HG02588 (cell line): ENCODE results near the gene TP63.
A peak's percentile ranks its signal among the peaks of the same experiment; 100 is the strongest.
"Not testable (repeated sequence)": the region's sequence is repeated elsewhere in the genome, so short reads cannot be mapped to it uniquely, and the experiment has no call there.

Source experiments
- ATAC-seq: cut with Tn5 transposase; IDR thresholded peaks from one replicate; pipeline ENCODE4 v1.9.1; 2021; ENCODE audit warnings: mild to moderate bottlenecking, moderate library complexity; ENCODE audit not compliant: unreplicated experiment

The TP63 gene

DNA sequence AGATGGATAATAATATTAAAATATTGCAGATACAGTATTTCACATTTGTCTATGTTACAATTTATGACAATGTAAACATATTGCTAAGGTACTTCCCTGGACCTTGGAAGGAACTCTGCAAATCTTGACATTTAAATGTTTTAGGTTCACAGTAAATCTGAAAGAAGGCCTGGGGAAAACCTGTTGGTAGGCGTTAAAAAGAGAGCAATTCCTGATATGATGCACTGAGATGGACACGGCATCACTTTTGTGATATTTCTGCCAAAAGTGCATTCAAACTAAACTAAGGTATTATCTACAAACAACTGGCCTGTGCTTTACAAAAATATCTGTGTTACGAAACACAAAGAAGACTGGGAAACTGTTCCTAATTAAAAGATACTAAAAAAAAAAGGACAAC is 6.1 kb upstream of the TP63 start:
- ATAC-seq = peak; percentile 76

DNA sequence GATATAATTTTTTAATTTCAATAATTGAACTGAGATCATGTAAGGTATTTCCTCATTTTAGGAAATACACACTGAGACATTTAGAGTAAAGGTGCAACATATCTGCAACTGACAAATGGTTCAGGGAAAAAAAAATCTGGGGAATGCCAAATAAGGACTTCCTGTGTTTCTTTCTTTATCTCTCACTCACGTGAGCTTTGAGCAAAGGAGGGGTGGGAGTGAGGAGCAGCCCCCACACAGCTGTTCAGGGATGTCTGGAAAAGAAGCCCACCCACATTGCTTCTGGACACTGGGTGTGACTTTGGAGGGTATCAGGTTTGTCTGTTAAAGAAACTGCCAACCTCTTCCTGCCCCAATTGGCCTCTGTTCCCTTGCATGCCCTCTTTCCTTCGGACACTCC is 5.6 kb upstream of the TP63 start:
- ATAC-seq = no peak

GRCh38 chr3:189626286-189626685 is 4.9 kb upstream of the TP63 start:
- no peak for ATAC-seq

DNA sequence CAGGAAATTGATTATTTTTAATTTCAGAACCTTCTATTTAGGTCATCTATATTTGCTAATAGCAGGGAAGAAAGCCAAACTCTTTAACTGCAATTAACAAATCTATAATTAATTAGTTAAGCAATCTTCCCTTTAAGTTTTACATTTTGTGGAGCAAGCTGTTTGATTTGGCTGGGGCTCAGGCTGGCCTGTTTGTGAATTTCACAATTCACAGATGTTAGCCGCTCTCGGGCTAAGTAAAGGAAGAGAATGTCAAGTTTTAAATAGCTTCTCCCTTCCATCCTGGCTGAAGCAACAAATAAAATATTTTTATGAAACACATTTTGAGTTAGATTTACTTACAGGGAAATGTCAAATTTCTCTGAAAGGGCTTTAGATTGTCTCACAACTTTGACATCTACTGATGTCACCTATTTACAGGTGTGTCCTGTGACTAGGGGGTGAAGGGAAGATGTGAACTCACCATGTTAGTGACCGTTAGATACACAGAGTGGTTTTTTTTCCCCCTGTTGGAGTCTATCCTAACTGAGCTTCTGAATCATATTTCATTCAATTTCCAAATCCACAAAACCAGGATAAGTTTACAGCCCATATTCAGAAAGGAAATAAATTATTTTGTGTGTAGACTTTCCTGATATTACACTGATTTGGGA is 1.3 kb upstream of the TP63 start:
- ATAC-seq = no peak

- ATAC-seq = peak; percentile 85
Measured at GRCh38 chr3:189630767-189631372, 319 bp upstream of the TP63 start.

DNA sequence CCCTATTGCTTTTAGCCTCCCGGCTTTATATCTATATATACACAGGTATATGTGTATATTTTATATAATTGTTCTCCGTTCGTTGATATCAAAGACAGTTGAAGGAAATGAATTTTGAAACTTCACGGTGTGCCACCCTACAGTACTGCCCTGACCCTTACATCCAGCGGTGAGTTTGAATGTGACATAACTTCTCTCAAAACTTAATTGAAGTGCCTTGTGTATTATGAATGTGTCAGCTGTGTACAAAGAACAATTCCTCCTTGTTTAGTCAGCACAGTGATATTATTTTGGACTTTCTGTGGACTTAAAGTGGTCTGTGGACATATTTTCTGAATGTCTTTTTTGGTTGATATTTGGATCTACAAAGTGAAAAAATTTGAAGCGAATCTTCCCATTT is 220 bp downstream of the TP63 start:
- no peak for ATAC-seq

DNA sequence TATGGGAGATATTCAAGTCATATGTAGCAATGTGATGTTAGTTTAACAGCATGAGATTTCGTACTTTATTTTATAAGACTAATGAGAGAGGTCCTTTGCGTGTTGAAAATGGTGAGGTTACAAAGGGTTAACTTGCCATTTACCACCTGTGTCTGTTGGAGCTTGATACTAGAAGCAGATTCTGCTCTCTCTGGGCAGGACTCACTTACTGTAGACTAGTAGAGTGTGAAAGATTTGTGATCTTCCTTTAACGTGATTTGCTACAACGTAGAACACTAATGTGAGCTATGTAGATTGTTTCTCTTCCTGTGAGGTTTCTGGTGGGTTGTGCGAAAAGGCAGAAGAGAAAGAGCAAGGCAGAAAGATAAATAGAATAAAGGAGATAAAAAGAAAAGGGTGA is 1.1 kb downstream of the TP63 start:
- ATAC-seq = no peak

GRCh38 chr3:189635339-189635738 is 4.2 kb downstream of the TP63 start:
- no peak for ATAC-seq

GRCh38 chr3:189636048-189636447 is 4.9 kb downstream of the TP63 start:
- ATAC-seq = no peak

DNA sequence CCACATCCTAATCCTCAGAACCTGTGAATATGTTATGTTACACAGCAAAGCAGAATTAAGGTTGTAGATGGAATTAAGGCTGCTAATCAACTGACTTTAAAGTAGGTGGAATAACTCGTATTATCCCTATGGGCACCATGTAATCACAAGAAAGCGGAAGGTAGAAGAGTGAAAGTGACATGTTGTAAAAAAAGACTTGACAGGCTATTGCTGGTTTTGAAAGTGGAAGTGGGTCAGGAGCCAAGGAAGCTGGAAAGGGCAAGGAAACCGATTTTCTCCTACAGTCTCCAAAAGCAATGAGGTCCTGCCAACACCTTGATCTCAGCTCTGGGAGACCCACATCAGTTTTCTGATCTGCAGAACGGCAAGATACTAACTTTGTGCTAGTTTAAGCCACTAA is 6.6 kb downstream of the TP63 start:
- ATAC-seq = no peak

- ATAC-seq = no peak
Measured at GRCh38 chr3:189638276-189639031, 7.3 kb downstream of the TP63 start.

DNA sequence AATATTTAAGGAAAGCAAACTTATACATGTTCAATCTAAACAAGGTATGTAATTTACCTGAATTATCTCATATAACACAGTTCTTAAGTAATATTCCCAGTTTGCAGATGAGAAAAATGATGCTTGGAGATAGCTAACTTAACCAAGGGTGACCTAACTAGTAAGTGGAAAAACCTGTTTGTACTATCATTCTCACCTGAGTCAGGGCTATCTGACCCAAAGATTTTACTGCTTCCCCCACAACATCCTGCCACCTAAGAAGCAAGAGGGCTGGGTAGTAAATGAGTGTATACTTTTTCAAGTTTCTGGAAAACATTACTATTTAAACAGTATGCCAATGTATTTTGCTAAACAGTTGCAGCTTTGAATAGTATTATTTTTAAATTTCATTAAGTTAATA is 10.6 kb downstream of the TP63 start:
- no peak for ATAC-seq

DNA sequence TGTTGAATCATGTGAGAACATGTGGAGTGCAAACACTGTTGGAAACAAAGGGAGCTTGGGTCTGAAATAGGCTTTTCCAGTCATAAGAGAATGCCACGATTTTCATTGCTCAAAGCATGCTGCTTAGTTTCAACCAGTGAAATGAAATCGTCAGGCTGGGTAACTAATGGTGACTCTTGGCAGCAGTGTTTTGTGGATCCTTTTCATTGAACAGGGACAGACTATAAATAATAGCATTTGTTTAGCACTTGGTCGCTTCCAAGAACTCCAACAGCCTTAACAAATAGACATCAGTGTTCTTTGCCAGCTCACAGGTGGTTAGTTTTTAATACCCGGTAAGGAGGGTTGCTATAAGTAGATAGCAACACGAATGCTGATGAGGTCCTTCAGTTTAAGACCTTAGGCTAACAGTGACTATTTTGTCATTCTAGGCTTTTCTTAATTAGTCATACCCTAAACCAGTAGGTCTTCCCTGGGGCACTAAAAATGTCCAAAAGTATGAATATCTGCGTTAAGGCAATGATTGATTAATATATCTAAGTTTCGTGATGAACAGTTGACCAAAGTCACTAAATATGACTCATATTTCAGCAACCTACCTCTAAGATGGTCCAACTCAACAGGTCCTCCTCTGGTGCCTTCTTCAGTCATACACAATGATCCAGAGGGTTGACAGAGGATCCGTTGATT is 15.8 kb downstream of the TP63 start:
- no peak for ATAC-seq

GRCh38 chr3:189652042-189652441 is 20.9 kb downstream of the TP63 start:
- no peak for ATAC-seq

GRCh38 chr3:189655617-189656016 is 24.4 kb downstream of the TP63 start:
- ATAC-seq = no peak

DNA sequence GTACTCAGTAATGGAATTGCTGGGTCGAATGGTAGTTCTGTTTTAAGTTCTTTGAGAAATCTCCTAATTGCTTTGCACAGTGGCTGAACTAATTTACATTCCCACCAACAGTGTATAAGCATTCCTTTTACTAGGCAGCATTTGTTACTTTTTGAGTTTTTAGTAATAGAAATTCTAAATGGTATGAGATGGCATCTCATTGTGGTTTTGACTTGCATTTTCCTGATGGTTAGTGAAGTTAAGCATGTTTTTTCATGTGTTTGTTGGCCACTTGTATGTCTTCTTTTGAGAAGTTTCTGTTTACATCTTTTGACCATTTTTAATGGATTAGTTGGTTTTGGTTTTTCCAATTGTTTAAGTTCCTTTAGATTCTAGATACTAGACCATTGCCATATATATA is 28.4 kb downstream of the TP63 start:
- no peak for ATAC-seq

- no peak for ATAC-seq
Measured at GRCh38 chr3:189664311-189664710, 33.1 kb downstream of the TP63 start.

GRCh38 chr3:189672346-189672745 is 41.2 kb downstream of the TP63 start:
- not testable (repeated sequence) for ATAC-seq

DNA sequence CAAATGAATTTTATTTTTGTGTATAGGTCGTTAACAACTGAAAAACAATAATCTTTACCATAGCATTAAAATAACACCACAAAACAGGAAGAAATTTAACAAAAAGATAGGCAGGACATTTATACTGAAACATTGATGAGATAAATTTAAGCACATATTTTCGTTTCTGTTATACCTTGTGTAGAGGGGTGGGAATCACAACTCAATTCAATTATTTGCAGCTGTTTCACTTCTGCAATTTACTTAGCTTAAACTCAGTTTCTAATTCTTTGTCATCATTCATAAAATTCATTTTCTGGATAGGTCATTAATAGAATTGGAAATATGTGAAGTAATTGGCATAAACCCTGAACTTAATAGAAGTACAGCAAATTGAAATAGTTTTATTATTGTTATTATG is 42.3 kb downstream of the TP63 start:
- peak; percentile 63 for ATAC-seq

DNA sequence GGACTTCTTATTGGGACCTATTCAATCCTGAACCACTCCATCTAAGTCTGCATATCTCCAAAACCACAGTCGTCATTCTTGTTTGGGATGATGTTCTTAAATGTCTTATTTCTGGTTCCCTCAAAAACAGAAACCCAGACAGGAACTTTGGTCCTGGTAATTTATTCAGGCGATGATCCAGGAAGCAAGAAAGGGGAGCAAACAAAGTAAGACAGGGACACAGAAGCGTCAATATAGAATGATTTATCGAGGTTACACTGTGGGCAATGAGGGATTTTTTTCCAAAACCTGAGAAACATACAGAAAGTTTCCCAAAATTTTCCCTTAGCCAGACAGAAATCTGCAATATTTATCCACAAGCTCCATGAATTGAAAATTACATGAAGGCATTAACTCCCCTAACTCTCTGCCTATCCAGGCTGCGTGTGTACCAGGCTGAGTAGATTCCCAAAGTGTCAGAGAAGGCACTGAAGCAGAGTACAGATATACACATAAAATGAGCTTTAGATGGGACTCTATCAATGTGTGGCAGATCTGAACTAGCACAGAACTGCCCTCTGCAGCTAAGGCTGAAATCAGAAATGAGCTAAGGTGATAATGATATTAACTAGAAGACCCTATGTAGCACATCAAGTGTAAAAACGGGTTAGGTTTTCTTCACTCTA is 43.2 kb downstream of the TP63 start:
- ATAC-seq = no peak

GRCh38 chr3:189677667-189678066 is 46.5 kb downstream of the TP63 start:
- ATAC-seq = peak; percentile 47
